NCI-H748 treated with DMSO at 0.1 percent for 48 hours (cell line): ENCODE measurements around the gene LTBP3.
"Not testable (repeated sequence)": the region's sequence is repeated elsewhere in the genome, so short reads cannot be mapped to it uniquely, and the experiment has no call there.

Source experiments
- DNase-seq: peaks from one replicate; lab custom pipeline; 2025; lab: John Stamatoyannopoulos, UW

Gene LTBP3

GRCh38 chr11:65571940-65572339 lies 13.8 kb upstream of the LTBP3 start:
- DNase-seq, result peak; percentile 27

DNA sequence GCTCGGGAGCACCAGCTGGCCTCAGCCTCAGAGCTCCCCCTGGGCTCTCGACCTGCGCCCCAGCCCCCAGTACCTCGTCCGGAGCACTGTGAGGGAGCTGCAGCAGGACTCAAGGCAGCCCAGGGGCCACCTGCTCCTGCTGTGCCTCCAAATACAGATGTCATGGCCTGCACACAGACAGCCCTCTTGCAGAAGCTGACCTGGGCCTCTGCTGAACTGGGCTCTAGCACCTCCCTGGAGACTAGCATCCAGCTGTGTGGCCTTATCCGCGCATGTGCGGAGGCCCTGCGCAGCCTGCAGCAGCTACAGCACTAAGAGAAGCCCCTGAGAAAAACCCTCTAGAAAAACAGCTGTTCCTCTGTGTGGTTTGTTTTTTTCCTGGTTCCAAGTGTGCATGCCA lies 13.3 kb upstream of the LTBP3 start:
- no peak for DNase-seq

DNA sequence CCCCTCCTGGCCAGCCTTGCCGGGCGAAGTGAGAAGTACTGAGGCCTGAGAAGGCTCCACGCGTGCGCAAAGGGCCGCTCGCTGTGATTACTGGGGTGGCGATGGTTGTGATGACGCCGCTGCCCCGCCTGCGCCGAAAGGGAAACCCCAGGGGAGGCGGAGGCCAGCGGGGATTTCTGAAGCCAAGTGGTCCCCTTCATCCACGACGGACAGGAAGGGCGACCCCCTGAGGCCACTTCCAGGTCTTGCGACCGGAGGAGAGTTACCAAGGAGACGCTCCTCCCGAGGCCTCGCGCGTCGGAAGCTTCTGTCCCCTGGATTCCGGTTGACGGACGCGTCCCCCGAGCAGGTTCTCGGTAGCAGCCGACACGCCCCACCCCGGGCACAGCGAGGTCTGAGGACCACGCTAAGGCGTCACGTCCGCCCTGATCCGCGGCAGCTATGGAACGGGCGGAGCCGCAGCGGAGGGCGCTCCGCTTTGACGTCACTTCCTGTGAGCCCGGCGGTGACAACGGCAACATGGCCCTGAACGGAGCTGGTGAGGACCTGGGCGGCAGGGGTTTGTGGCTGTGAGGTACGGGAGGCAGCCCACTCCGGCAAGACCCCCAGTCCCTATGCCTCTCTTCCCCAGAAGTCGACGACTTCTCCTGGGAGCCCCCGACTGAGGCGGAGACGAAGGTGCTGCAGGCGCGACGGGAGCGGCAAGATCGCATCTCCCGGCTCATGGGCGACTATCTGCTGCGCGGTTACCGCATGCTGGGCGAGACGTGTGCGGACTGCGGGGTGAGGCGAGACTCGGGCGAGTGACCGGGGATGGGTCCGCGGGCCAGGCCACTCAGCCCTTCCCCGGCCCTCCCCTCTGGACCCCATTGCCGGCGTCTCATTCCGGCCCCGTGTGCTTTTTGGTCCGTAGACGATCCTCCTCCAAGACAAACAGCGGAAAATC lies 12.1 kb upstream of the LTBP3 start, which contains the start of gene ZNRD2:
Gene ZNRD2 (plus strand): TSS at position 505 of the 946 bp plus-strand sequence. CDS start 15 bp downstream, at position 520.
- peak; percentile 96 for DNase-seq

DNA sequence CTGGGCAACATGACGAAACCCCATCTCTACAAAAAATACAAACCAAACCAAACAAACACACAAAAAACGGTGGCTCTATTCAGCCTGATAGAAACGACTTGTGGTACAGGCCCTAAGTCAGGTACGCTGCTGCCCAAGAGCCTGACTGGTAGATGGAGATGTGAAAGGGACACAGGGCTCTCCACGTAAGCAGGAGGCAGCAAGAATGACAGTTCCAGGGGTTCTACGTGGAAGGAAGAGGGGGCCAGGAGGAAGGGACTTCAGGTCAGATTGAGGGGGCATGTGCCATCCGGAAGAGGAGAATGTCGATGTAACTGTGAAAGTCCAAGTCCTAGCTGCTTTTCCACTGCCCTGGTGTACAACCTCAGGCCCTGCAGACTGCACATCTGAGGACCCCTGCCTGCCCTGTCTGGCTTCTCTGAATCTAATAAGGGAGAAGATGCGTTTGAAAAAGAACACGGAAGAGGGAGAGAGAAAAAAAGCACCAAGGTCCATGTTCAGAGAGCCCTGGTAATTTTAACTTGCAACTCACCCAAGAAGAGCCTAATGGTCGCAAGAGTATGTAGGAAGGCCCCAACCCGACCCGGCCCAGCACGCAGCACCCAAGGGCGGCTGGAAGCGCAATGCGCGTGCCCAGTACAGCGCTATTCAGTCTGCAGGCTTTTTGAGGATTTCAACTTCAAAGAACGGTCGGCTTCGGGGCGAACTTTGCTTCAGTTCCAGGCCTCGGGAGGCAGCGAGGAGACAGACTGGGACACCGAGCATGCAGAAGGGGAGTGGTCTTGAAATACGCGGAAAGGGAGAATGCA lies 11.2 kb upstream of the LTBP3 start:
- no peak for DNase-seq

DNA sequence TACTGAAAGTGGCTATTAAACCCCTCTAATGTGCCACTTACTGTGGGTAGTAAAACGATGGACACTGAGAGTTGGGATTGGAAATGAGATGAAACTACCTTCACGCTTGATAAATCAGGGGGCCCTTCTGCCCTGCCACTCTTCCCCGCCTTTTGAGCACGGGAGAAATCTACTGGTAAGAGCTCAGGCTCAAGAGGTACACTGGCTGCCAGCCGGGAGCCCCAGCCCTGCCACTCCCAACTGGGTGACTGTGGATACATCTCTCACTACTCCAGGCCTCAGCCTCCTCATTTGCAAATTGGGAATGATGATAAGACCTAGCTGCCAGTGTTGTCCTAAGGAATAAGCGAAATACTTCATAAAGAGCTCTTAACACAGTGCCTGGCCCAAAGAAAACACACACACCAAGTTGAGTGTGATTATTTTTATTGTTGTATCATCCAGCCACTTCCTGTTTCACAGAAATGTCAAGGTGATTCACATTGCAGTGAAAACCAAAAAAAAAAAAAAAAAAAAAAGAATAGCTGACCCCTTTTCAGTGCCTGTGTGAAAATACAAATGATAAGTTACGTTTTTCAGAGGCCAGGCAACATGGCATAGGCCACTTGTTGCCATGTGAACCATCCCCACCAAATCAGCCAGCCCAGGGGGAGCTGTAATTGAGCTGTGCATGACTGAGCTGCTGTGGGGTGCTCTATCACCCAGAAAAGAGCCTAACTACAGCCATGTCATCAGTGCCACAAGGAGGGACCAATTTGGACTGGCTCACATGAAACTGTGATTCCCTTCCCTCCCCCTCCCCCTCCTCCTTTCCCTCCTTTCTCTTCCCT lies 7.7 kb upstream of the LTBP3 start:
- no peak for DNase-seq

- DNase-seq, result not testable (repeated sequence)
These were observed 6.9 kb upstream of the LTBP3 start for GRCh38 chr11:65564879-65565559.

DNA sequence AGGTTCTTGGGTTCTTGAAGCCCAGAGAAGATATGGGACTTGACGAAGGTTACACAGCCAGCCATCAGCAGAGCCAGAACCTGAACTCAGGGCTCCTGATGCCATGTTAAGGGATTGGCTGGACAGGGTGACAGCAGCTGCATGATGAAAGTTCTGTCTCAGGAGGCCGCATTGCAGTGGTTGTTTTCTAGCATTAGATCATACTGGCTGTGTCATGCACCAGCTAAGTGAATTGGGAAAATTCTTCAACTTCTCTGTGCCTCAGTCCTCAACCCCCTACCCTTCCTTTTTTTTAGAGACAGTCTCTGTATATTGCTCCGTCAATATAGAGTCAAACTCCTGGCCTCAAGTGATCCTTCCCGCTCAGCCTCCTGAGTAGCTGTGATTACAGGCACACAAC lies 5.4 kb upstream of the LTBP3 start:
- DNase-seq, result no peak

GRCh38 chr11:65562788-65563187 lies 4.6 kb upstream of the LTBP3 start:
- no peak for DNase-seq

DNA sequence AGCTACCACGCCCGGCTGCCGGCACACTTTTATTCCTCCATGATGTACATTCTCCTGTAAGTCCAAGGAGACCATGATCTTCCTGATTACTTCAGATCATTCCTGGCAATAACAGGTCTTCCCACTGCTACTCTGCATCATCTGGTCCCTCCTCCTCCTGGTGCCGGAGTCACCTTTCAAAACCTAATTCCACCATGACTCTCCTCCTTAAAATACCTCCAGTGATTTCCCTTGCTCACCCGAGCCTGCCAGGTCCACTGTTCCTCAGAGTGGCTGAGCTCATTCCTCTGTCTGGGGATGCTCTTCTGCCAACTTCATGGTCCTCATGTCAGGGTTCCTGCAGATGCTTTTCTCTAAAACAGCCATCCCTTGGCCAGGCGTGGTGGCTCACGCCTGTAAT lies 3.9 kb upstream of the LTBP3 start:
- DNase-seq, result no peak

DNA sequence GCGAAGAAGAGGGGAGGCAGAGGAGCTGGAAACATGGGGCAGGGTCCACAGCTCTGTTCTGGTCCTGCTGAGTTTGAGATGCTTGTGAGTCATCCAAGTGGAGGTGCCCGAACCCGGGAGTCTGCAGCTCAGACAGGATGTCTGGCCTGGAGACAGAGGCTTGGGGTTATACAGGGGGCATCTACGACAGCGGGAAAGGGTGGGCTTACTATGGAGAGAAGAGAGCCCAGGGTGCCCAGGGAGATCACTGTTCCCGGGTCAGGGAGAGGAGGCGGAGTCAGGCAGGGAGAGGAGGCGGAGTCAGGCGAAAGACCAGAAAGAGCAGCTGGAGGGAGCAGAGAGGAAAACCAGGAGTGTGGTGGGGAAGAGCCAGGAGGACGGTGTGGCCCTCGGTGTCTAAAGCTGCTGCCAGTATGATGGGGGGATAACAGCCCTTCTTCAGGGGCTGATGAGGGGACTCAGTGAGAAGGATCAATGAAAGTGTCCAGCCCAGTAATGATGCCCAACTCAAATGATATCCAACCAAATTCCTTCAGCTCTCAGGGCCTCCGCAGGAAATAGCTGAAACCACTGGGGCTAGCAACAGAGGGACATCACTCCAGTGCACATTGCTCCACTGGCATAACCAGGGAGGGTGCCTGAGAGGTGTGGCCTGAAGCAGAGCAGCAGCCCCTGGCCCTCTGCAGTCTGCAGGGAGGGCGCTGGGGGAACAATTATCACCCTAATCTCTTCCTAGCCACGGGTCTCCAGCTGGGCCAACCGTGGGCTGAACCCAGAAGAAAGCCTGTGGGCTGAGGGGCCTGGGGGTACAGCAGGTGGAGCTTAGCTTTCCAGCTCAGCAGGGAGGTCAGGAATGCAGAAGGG lies 2.6 kb upstream of the LTBP3 start:
- no peak for DNase-seq

DNA sequence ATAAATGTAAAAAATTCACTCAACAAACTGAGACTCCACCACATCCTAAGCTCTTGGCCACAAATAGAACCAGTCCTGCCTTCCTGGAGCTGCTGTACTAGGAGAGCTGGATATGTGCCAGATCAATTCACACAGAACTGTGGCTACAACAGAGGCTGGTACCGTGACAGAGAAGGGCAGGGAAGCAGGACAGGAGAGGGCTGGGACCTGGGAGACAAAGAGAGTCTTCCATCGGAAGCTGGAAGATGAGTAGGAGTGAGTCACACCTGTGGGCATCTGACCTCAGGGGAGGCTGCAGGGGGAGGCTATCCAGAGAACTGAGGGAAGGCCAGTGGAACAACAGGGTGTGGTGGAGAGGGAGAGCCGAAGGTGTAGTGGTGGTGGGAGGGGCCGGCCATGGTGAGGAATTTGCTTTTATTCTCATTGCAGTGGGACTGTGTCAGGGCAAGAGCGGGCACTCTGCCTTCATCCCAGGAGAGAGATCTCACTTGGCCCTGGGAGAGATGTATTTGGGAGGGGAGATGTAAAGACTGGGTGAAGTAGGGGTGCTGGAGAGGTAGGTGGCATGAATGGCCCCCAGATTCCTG lies 1.9 kb upstream of the LTBP3 start:
- no peak for DNase-seq

- DNase-seq, result no peak
These were observed 1.4 kb upstream of the LTBP3 start for GRCh38 chr11:65559535-65559934.

GRCh38 chr11:65558930-65559509 lies 861 bp upstream of the LTBP3 start:
- no peak for DNase-seq

- no peak for DNase-seq
These were observed 718 bp downstream of the LTBP3 start for GRCh38 chr11:65557280-65558001.

- no peak for DNase-seq
These were observed 1.5 kb downstream of the LTBP3 start for GRCh38 chr11:65556470-65557279.

GRCh38 chr11:65555693-65556231 lies 2.4 kb downstream of the LTBP3 start:
- no peak for DNase-seq

DNA sequence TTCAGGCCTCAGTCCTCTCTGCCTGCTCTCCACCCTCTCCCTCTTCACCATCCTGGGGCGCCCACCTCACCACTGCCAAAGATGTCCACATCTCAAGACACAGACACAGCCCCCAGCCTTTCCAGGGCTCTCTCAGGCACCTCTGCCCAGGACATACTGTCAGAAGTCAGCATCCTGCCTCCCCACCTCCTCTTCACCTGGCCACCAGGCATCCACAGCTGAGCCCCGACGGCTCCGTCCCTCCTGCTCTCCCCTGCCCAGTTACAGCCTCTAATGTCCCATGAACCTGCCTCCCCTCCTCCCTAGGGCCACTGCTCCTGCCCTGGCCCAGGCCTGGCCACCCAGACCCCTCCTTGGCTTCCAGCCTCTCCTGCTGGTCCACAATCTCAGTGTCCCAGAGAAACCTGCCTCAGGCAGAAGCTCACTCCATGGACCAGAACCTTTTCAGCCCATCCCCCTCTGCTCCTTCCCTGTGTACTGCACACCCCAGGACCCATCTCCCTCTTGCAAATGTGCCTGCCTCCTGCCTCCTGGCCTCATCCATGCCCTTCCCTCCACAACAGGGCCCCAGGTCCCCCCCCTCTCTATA lies 3.2 kb downstream of the LTBP3 start:
- DNase-seq, result no peak
